Measurements from ENCODE around the gene TAF11L10. TPM values are rescaled to one million over a fixed set of nuclear protein-coding genes. Genes with fewer than 3 reads are reported as not detected.
"Not testable (repeated sequence)": the region's sequence is repeated elsewhere in the genome, so short reads cannot be mapped to it uniquely, and the experiment has no call there.

Gene TAF11L10
- not detected for total RNA-seq

- DNase-seq, result not testable (repeated sequence)
These were observed at the start of gene TAF11L10 for GRCh38 chr5:17597728-17598127. TSS of gene TAF11L10 (minus strand) at chr5:17597828.

DNA sequence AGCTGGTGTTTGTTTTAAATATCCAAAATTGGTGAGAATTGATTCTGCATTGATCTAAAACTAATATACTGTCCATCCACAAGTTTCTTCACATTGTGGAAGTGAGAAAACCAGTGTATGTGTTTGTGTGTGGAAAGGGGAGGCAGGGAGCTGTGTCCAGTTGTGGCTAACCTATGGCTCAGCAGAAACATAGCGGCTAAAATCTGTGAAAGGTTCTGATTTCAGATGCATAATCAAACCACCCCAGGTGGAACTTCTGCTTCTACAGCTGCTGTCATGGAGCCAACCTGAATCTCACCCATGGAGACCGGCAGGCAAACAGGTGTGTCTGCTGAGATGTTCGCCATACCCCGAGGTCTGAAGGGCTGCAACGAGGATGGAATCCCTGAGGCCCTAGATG is 36.5 kb upstream of the TAF11L10 start, which contains the start of gene TAF11L14:
Gene TAF11L14 (plus strand): TSS at position 301 of the 400 bp plus-strand sequence.
- no peak for DNase-seq

GRCh38 chr5:17631788-17632187 is 34.2 kb upstream of the TAF11L10 start, which contains the start of gene TAF11L13:
TSS of gene TAF11L13 (plus strand) at chr5:17632088.
- DNase-seq, result not testable (repeated sequence)

- no peak for DNase-seq
These were observed 28.1 kb upstream of the TAF11L10 start for GRCh38 chr5:17625686-17626085.

DNA sequence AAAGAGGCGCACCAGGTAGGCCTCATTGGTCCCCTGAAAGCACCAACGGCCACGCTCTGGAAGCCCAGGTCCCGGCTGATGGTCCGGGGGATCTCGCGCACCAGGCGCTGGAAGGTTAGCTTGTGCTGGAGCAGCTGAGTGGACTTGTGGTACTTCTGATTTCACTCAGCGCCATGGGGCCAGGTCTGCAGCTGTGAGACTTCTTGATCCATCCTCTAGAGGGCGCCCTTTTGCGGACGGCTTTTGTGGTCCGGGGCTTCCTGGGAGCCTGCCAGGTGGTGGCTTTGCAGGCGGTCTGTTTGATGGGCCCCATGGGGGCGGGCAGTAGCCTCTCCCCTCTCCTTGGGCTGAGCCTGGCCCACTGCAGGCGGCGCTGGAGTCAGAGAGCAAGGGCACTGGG is 23.0 kb upstream of the TAF11L10 start:
- DNase-seq, result no peak

DNA sequence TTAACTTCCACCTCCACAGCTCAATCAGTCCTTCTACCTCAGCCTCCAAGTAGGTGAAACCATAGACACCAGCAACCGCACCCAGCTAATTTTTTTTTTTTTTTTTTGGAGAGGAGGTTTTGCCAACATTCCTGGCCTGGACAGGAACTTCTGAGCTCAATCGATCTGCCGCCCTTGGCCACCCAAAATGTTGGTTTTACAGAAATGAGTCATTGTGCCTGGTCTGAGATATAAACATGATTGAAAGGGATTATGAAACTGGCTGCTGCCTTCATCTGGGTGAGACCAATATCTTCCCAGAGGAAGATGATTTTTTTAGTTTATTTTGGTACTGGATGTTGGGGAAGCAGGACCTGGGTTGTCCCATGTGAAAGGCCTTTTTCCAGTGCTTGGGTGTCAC is 21.7 kb upstream of the TAF11L10 start:
- DNase-seq, result no peak

- DNase-seq, result no peak
These were observed 17.4 kb upstream of the TAF11L10 start for GRCh38 chr5:17614872-17615605.

- not testable (repeated sequence) for DNase-seq
These were observed 12.5 kb upstream of the TAF11L10 start, which contains the start of gene TAF11L12 for GRCh38 chr5:17610092-17610491. TSS of gene TAF11L12 (plus strand) at chr5:17610392.

DNA sequence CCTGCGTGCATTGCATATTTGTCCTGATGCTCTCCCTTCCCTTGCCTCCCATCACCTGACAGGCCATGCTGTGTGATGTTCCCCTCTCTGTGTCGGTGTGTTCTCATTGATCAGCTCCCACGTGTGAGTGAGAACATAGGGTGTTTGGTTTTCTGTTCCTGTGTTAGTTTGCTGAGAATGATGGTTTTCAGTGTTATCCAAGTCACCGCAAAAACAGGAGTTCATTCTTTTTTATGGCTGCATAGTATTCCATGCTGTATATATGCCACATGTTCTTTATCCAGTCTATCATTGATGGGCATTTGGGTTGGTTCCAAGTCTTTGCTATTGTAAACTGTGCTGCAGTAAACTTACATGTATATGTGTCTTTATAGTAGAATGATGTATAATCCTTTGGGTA is 9.8 kb upstream of the TAF11L10 start:
- DNase-seq, result not testable (repeated sequence)

GRCh38 chr5:17604951-17605350 is 7.3 kb upstream of the TAF11L10 start:
- no peak for DNase-seq

GRCh38 chr5:17603880-17604279 is 6.3 kb upstream of the TAF11L10 start, which contains the start of gene TAF11L11:
TSS of gene TAF11L11 (plus strand) at chr5:17604183.
- not testable (repeated sequence) for DNase-seq

GRCh38 chr5:17594255-17594654 is 3.4 kb downstream of the TAF11L10 start, which contains the start of gene TAF11L9:
TSS of gene TAF11L9 (minus strand) at chr5:17594394.
- not testable (repeated sequence) for DNase-seq

- DNase-seq, result not testable (repeated sequence)
These were observed 6.8 kb downstream of the TAF11L10 start, which contains the start of gene TAF11L8 for GRCh38 chr5:17590860-17591259. TSS of gene TAF11L8 (minus strand) at chr5:17590960.

DNA sequence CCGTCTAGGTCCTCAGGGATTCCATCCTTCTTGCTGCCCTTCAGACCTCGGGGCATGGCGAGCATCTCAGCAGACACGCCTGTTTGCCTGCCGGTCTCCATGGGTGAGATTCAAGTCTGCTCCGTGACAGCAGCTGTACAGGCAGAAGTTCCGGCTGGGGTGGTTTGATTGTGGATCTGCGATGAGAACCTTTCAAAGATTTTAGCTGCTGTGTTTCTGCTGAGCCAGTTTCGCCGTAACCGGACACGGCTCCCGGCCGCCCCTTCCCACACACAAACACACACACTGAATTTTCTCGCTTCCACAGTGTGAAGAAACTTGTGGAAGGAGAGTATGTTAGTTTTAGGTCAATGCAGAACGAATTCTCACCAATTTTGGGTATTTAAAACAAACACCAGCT is 12.0 kb downstream of the TAF11L10 start, which contains the start of gene TAF11L7:
Gene TAF11L7 (minus strand): TSS at position 101 of the 400 bp plus-strand sequence.
- DNase-seq, result not testable (repeated sequence)

Small RNAs within 50 kb of the gene (small RNA-seq; reads per million reads assigned to genes)
- gene AC233724.1 (not detected), gene AC233724.3 (not detected), gene AC233724.4 (not detected), gene AC233724.6 (not detected), gene AC233724.7 (not detected)

Other genes starting within 250 kb of the TAF11L10 start
- not detected for gene TAF11L2, start 99.6 kb downstream of the TAF11L10 start, total RNA-seq
- gene TAF11L3, start 79.5 kb downstream of the TAF11L10 start, total RNA-seq, result not detected
- gene TAF11L4, start 76.0 kb downstream of the TAF11L10 start, total RNA-seq, result not detected
- not detected for gene TAF11L5, start 72.6 kb downstream of the TAF11L10 start, total RNA-seq
- not detected for gene TAF11L6, start 69.2 kb downstream of the TAF11L10 start, total RNA-seq
- not detected for gene TAF11L7, start 12.1 kb downstream of the TAF11L10 start, total RNA-seq
- not detected for gene TAF11L8, start 6.9 kb downstream of the TAF11L10 start, total RNA-seq
- not detected for gene TAF11L9, start 3.4 kb downstream of the TAF11L10 start, total RNA-seq
- gene TAF11L11, start 6.4 kb upstream of the TAF11L10 start, total RNA-seq, result not detected
- not detected for gene TAF11L12, start 12.6 kb upstream of the TAF11L10 start, total RNA-seq
- gene TAF11L13, start 34.3 kb upstream of the TAF11L10 start, total RNA-seq, result not detected
- not detected for gene TAF11L14, start 36.6 kb upstream of the TAF11L10 start, total RNA-seq